Loucy (cell line): ENCODE data around the gene ZNF326.
A peak's percentile ranks its signal among the peaks of the same experiment; 100 is the strongest.

ENCODE experiments used
- H2AFZ ChIP-seq: fragments of 200-600 bp; sonication (generic); 2 replicates; pipeline ENCODE4 v1.6.0; 2016; ENCODE audit warnings: antibody characterized with exemption, mild to moderate bottlenecking, low read length, moderate library complexity
- H3F3A ChIP-seq: fragments of 200-600 bp; 2 replicates; pipeline ENCODE4 v1.6.0; 2016; ENCODE audit warnings: antibody characterized with exemption, low read depth, mild to moderate bottlenecking
- H3K27me3 ChIP-seq: fragments of 200-600 bp; sonication (generic); 2 replicates; pipeline ENCODE4 v1.6.1; 2014; ENCODE audit warnings: low read length, mild to moderate bottlenecking; ENCODE audit not compliant: insufficient read depth, poor library complexity, severe bottlenecking
- H3K36me3 ChIP-seq: fragments of 200-600 bp; sonication (generic); 2 replicates; pipeline ENCODE4 v1.6.1; 2016; ENCODE audit warnings: low read length; ENCODE audit not compliant: insufficient read depth
- H3K4me1 ChIP-seq: fragments of 200-600 bp; sonication (generic); 2 replicates; pipeline ENCODE4 v1.5.1; 2014; ENCODE audit warnings: low read length, mild to moderate bottlenecking; ENCODE audit not compliant: insufficient read depth, poor library complexity, severe bottlenecking
- H3K4me2 ChIP-seq: fragments of 200-600 bp; sonication (generic); 2 replicates; pipeline ENCODE4 v1.6.0; 2014; ENCODE audit warnings: antibody characterized with exemption, low read length, low read depth, mild to moderate bottlenecking; ENCODE audit not compliant: poor library complexity, severe bottlenecking
- H3K4me3 ChIP-seq: fragments of 200-600 bp; sonication (generic); 2 replicates; pipeline ENCODE4 v1.5.1; 2014; ENCODE audit warnings: low read length, mild to moderate bottlenecking, mixed read lengths; ENCODE audit not compliant: poor library complexity, severe bottlenecking
- H3K79me2 ChIP-seq: fragments of 200-600 bp; sonication (generic); 2 replicates; pipeline ENCODE4 v1.6.1; 2014; ENCODE audit warnings: low read length; ENCODE audit not compliant: insufficient read depth
- H3K9ac ChIP-seq: fragments of 200-600 bp; sonication (generic); 2 replicates; pipeline ENCODE4 v1.6.0; 2014; ENCODE audit warnings: mild to moderate bottlenecking, low read depth, low read length, moderate library complexity; ENCODE audit not compliant: poor library complexity, severe bottlenecking
- H3K9me2 ChIP-seq: fragments of 200-600 bp; sonication (generic); replicated peaks from 2 replicates; pipeline ENCODE4 v1.6.1; 2016; ENCODE audit warnings: low read depth, low read length, mixed read lengths
- H3K9me3 ChIP-seq: fragments of 200-600 bp; sonication (generic); 2 replicates; pipeline ENCODE4 v1.6.1; 2014; ENCODE audit warnings: mild to moderate bottlenecking, antibody characterized with exemption, low read length, low read depth; ENCODE audit not compliant: insufficient read depth
- H4K20me1 ChIP-seq: fragments of 200-600 bp; sonication (generic); 2 replicates; pipeline ENCODE4 v1.6.0; 2014; ENCODE audit warnings: antibody characterized with exemption, low read length, mild to moderate bottlenecking; ENCODE audit not compliant: insufficient read depth, poor library complexity, severe bottlenecking
- CTCF ChIP-seq: fragments of 200-600 bp; sonication (generic); conservative IDR thresholded peaks from 2 replicates; pipeline ENCODE4 v1.5.1; 2014; ENCODE audit warnings: mild to moderate bottlenecking, antibody characterized with exemption, low read length
- EZH2phosphoT487 ChIP-seq: fragments of 200-600 bp; IDR thresholded peaks from 2 replicates; pipeline ENCODE4 v1.6.1; 2018; ENCODE audit warnings: antibody characterized with exemption, mild to moderate bottlenecking, moderate library complexity, borderline replicate concordance

Gene ZNF326

GRCh38 chr1:89957107-89957506, 37.8 kb upstream of the ZNF326 start:
- Histone ChIP-seq H3K4me1 (peaks cover 48% of the 10 kb centered on the region), H4K20me1 (no peaks in the 10 kb centered on the region), H3F3A (no peaks in the 10 kb centered on the region), H3K9me2 (no peaks in the 10 kb centered on the region), H3K79me2 (no peaks in the 10 kb centered on the region), H3K4me3 (peak overlapping the region; percentile 46), H3K9me3 (0 out of 2 replicates have a peak, but pooled peaks cover 2% of the 10 kb centered on the region), H2AFZ (peak overlapping the region; percentile 67), H3K36me3 (no peaks in the 10 kb centered on the region), H3K27me3 (no peaks in the 10 kb centered on the region), H3K4me2 (peak overlapping the region; percentile 56), H3K9ac (peak overlapping the region; percentile 21)
- TF ChIP-seq CTCF (no peak), EZH2phosphoT487 (no peak)

GRCh38 chr1:89958851-89959654, 35.9 kb upstream of the ZNF326 start:
- Histone ChIP-seq H3K9ac (no peak overlapping the region), H3K36me3 (no peaks in the 10 kb centered on the region), H3K4me3 (no peak overlapping the region), H2AFZ (no peak overlapping the region), H3K9me3 (0 out of 2 replicates have a peak, but pooled peaks cover 2% of the 10 kb centered on the region), H3K4me1 (peaks cover 42% of the 10 kb centered on the region), H3K79me2 (no peaks in the 10 kb centered on the region), H3K27me3 (no peaks in the 10 kb centered on the region), H3F3A (no peaks in the 10 kb centered on the region), H4K20me1 (no peaks in the 10 kb centered on the region), H3K9me2 (no peaks in the 10 kb centered on the region), H3K4me2 (no peak overlapping the region)
- TF ChIP-seq CTCF = no peak
- TF ChIP-seq EZH2phosphoT487 = no peak

GRCh38 chr1:89959719-89960118, 35.2 kb upstream of the ZNF326 start:
- no peak for TF ChIP-seq CTCF
- TF ChIP-seq EZH2phosphoT487 = no peak
- Histone ChIP-seq H3K9me3 (0 out of 2 replicates have a peak, but pooled peaks cover 2% of the 10 kb centered on the region), H2AFZ (no peak overlapping the region), H4K20me1 (no peaks in the 10 kb centered on the region), H3K36me3 (no peaks in the 10 kb centered on the region), H3K9ac (no peak overlapping the region), H3K4me3 (no peak overlapping the region), H3K4me2 (no peak overlapping the region), H3K4me1 (peaks cover 36% of the 10 kb centered on the region), H3K9me2 (no peaks in the 10 kb centered on the region), H3F3A (no peaks in the 10 kb centered on the region), H3K79me2 (no peaks in the 10 kb centered on the region), H3K27me3 (no peaks in the 10 kb centered on the region)
